ENCODE results near the gene GOLGA7B.
"Not testable (repeated sequence)": the region's sequence is repeated elsewhere in the genome, so short reads cannot be mapped to it uniquely, and the experiment has no call there.

The GOLGA7B gene

GRCh38 chr10:97836446-97836845 is 13.2 kb upstream of the GOLGA7B start:
- DNase-seq, result no peak

- no peak for DNase-seq
Measured at GRCh38 chr10:97838091-97838490, 11.6 kb upstream of the GOLGA7B start.

- not testable (repeated sequence) for DNase-seq
Measured at GRCh38 chr10:97841166-97841565, 8.5 kb upstream of the GOLGA7B start.

- not testable (repeated sequence) for DNase-seq
Measured at GRCh38 chr10:97842114-97842513, 7.5 kb upstream of the GOLGA7B start.

GRCh38 chr10:97842656-97843280 is 6.9 kb upstream of the GOLGA7B start:
- DNase-seq, result no peak

GRCh38 chr10:97843281-97843671 is 6.4 kb upstream of the GOLGA7B start:
- no peak for DNase-seq

- not testable (repeated sequence) for DNase-seq
Measured at GRCh38 chr10:97843972-97844371, 5.7 kb upstream of the GOLGA7B start.

GRCh38 chr10:97844678-97845077 is 5.0 kb upstream of the GOLGA7B start:
- no peak for DNase-seq

- no peak for DNase-seq
Measured at GRCh38 chr10:97849103-97849686, 448 bp upstream of the GOLGA7B start.

GRCh38 chr10:97850446-97850845 is 803 bp downstream of the GOLGA7B start:
- DNase-seq, result peak; percentile 36

GRCh38 chr10:97851341-97852001 is 1.8 kb downstream of the GOLGA7B start:
- DNase-seq, result no peak

GRCh38 chr10:97852277-97852676 is 2.6 kb downstream of the GOLGA7B start:
- no peak for DNase-seq

- no peak for DNase-seq
Measured at GRCh38 chr10:97852840-97853405, 3.3 kb downstream of the GOLGA7B start.

- DNase-seq, result no peak
Measured at GRCh38 chr10:97854743-97855142, 5.1 kb downstream of the GOLGA7B start.

- no peak for DNase-seq
Measured at GRCh38 chr10:97858001-97858439, 8.4 kb downstream of the GOLGA7B start.

- DNase-seq, result no peak
Measured at GRCh38 chr10:97861097-97861750, 11.6 kb downstream of the GOLGA7B start.

GRCh38 chr10:97861924-97862323 is 12.3 kb downstream of the GOLGA7B start:
- no peak for DNase-seq

GRCh38 chr10:97863808-97864207 is 14.2 kb downstream of the GOLGA7B start:
- no peak for DNase-seq

- DNase-seq, result no peak
Measured at GRCh38 chr10:97865488-97865887, 15.8 kb downstream of the GOLGA7B start.

- no peak for DNase-seq
Measured at GRCh38 chr10:97866524-97867219, 17.0 kb downstream of the GOLGA7B start.

GRCh38 chr10:97867220-97867800 is 17.7 kb downstream of the GOLGA7B start:
- no peak for DNase-seq

- DNase-seq, result no peak
Measured at GRCh38 chr10:97868134-97868685, 18.6 kb downstream of the GOLGA7B start.

Data from stimulated activated CD8-positive, alpha-beta memory T cell treated with anti-CD3 and anti-CD28 coated beads, Interleukin-4, amount 100 ng/mL, for 48 hours (primary cell).